B cell (primary cell): ENCODE measurements around the gene KNTC1. TPM values are rescaled to one million over a fixed set of nuclear protein-coding genes. Genes with fewer than 3 reads are reported as not detected.

Source experiments
- ATAC-seq: fragments of 200-7000 bp; cut with Tn5 transposase; one replicate; pipeline ENCODE4 v1.10.0; 2021; ENCODE audit warnings: low read depth, mild to moderate bottlenecking, moderate number of reproducible peaks, moderate library complexity
- CTCF ChIA-PET: fragments of 350-600 bp; sonication (Branson Sonifier 250); formaldehyde crosslinking; loops from one replicate; lab custom pipeline; 2021; ENCODE audit warnings: antibody characterized with exemption, inconsistent platforms; lab: Charles Lee
- POLR2A ChIA-PET: fragments of 350-600 bp; sonication (Branson Sonifier 250); formaldehyde crosslinking; loops from one replicate; lab custom pipeline; 2021; ENCODE audit warnings: antibody characterized with exemption; lab: Charles Lee
- DNase-seq: peaks from one replicate; pipeline ENCODE4 v3.0.0; 2013
- H2AFZ ChIP-seq: 2 replicates; pipeline ENCODE4 v1.6.1; 2012; ENCODE audit warnings: mild to moderate bottlenecking, low read depth, low read length; ENCODE audit not compliant: insufficient read depth, poor library complexity, severe bottlenecking
- H3K27ac ChIP-seq, 2 donors: 1 replicate in 1 of 2; 2 replicates in 1 of 2; pipeline ENCODE4 v1.5.1; 2012 to 2013; ENCODE audit warnings: low read length in 2 of 2, mild to moderate bottlenecking in 2 of 2, moderate library complexity in 1 of 2
- H3K27me3 ChIP-seq, 4 experiments: fragments of 200-600 bp in 1 of 4; sonication (generic) in 1 of 4; replicated peaks in 1 of 4; 1 replicate in 2 of 4; 2 replicates in 2 of 4; pipeline versions ENCODE4 v1.6.1 to v1.7.0; 2013 to 2016; ENCODE audit warnings: low read length in 3 of 4, mild to moderate bottlenecking in 2 of 4, mixed read lengths in 1 of 4, moderate library complexity in 1 of 4; ENCODE audit not compliant: insufficient read depth in 4 of 4, control insufficient read depth in 3 of 4; ENCODE audit errors: control extremely low read depth in 1 of 4
- H3K36me3 ChIP-seq, 2 experiments: replicated peaks in 1 of 2; 1 replicate in 1 of 2; 2 replicates in 1 of 2; pipeline versions ENCODE4 v1.6.1 to v1.7.1; 2013; ENCODE audit warnings: low read length in 1 of 2; ENCODE audit not compliant: insufficient read depth in 2 of 2, control insufficient read depth in 1 of 2; ENCODE audit errors: control extremely low read depth in 1 of 2, extremely low read depth in 1 of 2
- H3K4me1 ChIP-seq, 2 donors: fragments of 200-600 bp in 1 of 2; sonication (generic) in 1 of 2; 1 replicate in 1 of 2; 2 replicates in 1 of 2; pipeline versions ENCODE4 v1.5.1 to v1.6.1; 2013 to 2017; ENCODE audit warnings: low read length in 2 of 2; ENCODE audit not compliant: control insufficient read depth in 2 of 2, insufficient read depth in 2 of 2
- H3K4me2 ChIP-seq: replicated peaks from 2 replicates; pipeline ENCODE3; 2012; ENCODE audit warnings: mild to moderate bottlenecking, low read depth, low read length; ENCODE audit not compliant: poor library complexity, severe bottlenecking
- H3K4me3 ChIP-seq, 5 experiments: fragments of 200-600 bp in 1 of 5; sonication (generic) in 1 of 5; 1 replicate in 3 of 5; 2 replicates in 2 of 5; pipeline versions ENCODE4 v1.5.1 to v1.7.0; 2011 to 2016; ENCODE audit warnings: low read length in 4 of 5, mild to moderate bottlenecking in 4 of 5, low read depth in 2 of 5, control low read depth in 1 of 5, moderate library complexity in 1 of 5; ENCODE audit not compliant: insufficient read depth in 1 of 5; ENCODE audit errors: control extremely low read depth in 1 of 5, extremely low read depth in 1 of 5
- H3K79me2 ChIP-seq: fragments of 200-600 bp; sonication (generic); one replicate; pipeline ENCODE4 v1.6.0; 2016; ENCODE audit warnings: low read length; ENCODE audit not compliant: control insufficient read depth, insufficient read depth
- H3K9ac ChIP-seq: fragments of 200-600 bp; sonication (generic); 2 replicates; pipeline ENCODE4 v1.6.1; 2017; ENCODE audit warnings: mild to moderate bottlenecking, low read length, moderate library complexity
- H3K9me3 ChIP-seq, 3 donors: one replicate each; pipeline versions ENCODE4 v1.6.1 to v1.7.1; 2013; ENCODE audit warnings: low read length in 2 of 3; ENCODE audit not compliant: control insufficient read depth in 2 of 3, insufficient read depth in 1 of 3; ENCODE audit errors: control extremely low read depth in 1 of 3
- H4K20me1 ChIP-seq: 2 replicates; pipeline ENCODE4 v1.6.0; 2012; ENCODE audit warnings: mild to moderate bottlenecking, low read length; ENCODE audit not compliant: insufficient read depth, control insufficient read depth, poor library complexity, severe bottlenecking
- H3K27ac Mint-ChIP-seq: one replicate; pipeline ENCODE4 v1.8.0; 2021; ENCODE audit warnings: mixed read lengths
- H3K27me3 Mint-ChIP-seq: one replicate; pipeline ENCODE4 v1.8.0; 2021; ENCODE audit warnings: mixed read lengths
- H3K4me1 Mint-ChIP-seq: one replicate; pipeline ENCODE4 v1.8.0; 2021; ENCODE audit warnings: mixed read lengths
- H3K4me3 Mint-ChIP-seq: one replicate; pipeline ENCODE4 v1.8.0; 2021; ENCODE audit warnings: mixed read lengths
- H3K9me3 Mint-ChIP-seq: one replicate; pipeline ENCODE4 v1.8.0; 2022; ENCODE audit warnings: mixed read lengths; ENCODE audit not compliant: insufficient read depth
- EZH2 ChIP-seq: IDR thresholded peaks from 2 replicates; pipeline ENCODE4 v1.6.1; 2012; ENCODE audit warnings: borderline replicate concordance, low read depth, mild to moderate bottlenecking, moderate library complexity, low read length; ENCODE audit not compliant: insufficient read depth, poor library complexity, severe bottlenecking
- WGBS: methylation state at CpG from one replicate; pipeline ENCODE4 v1.1.5; 2013; ENCODE audit warnings: missing lambda C conversion rate; ENCODE audit not compliant: insufficient coverage; 5-methylcytosine and 5-hydroxymethylcytosine counted together
- intact Hi-C: fragments of 100-400 bp; cut with micrococcal nuclease; formaldehyde crosslinking; loops from one replicate; pipeline ENCODE4 v1.10.0; 2022
- polyA minus RNA-seq: library from RNA; depleted of rRNA, polyadenylated mRNA; stranded (reverse); fragments of >200 nt; gene quantifications from 2 replicates; pipeline ENCODE4 v1.2.3, GENCODE V29; 2012
- polyA plus RNA-seq: library from polyadenylated mRNA; depleted of rRNA; stranded (reverse); fragments of >200 nt; gene quantifications from 2 replicates; pipeline ENCODE4 v1.2.3, GENCODE V29; 2012
- total RNA-seq, 2 donors: library from RNA; stranded (reverse); fragments of 120-200 nt in 1 of 2; gene quantifications; 1 replicate in 1 of 2; 2 replicates in 1 of 2; pipeline versions ENCODE4 v1.2.3 to v1.2.4, GENCODE V29; 2013 to 2022
- TF ChIP-seq, protein P1 (sequence below): fragments of 200-600 bp; IDR thresholded peaks from one replicate; pipeline ENCODE4 v1.8.0; 2022; ENCODE audit warnings: antibody characterized with exemption, mild to moderate bottlenecking

KNTC1 gene, protein sequence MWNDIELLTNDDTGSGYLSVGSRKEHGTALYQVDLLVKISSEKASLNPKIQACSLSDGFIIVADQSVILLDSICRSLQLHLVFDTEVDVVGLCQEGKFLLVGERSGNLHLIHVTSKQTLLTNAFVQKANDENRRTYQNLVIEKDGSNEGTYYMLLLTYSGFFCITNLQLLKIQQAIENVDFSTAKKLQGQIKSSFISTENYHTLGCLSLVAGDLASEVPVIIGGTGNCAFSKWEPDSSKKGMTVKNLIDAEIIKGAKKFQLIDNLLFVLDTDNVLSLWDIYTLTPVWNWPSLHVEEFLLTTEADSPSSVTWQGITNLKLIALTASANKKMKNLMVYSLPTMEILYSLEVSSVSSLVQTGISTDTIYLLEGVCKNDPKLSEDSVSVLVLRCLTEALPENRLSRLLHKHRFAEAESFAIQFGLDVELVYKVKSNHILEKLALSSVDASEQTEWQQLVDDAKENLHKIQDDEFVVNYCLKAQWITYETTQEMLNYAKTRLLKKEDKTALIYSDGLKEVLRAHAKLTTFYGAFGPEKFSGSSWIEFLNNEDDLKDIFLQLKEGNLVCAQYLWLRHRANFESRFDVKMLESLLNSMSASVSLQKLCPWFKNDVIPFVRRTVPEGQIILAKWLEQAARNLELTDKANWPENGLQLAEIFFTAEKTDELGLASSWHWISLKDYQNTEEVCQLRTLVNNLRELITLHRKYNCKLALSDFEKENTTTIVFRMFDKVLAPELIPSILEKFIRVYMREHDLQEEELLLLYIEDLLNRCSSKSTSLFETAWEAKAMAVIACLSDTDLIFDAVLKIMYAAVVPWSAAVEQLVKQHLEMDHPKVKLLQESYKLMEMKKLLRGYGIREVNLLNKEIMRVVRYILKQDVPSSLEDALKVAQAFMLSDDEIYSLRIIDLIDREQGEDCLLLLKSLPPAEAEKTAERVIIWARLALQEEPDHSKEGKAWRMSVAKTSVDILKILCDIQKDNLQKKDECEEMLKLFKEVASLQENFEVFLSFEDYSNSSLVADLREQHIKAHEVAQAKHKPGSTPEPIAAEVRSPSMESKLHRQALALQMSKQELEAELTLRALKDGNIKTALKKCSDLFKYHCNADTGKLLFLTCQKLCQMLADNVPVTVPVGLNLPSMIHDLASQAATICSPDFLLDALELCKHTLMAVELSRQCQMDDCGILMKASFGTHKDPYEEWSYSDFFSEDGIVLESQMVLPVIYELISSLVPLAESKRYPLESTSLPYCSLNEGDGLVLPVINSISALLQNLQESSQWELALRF (N-terminal part only)
- 49.0 and 52.4 TPM in 2 replicates for total RNA-seq
- 33.5 TPM for total RNA-seq (2013)
- polyA plus RNA-seq = 27.1 and 35.5 TPM in 2 replicates
- 15.2 and 28.4 TPM in 2 replicates for polyA minus RNA-seq

DNA sequence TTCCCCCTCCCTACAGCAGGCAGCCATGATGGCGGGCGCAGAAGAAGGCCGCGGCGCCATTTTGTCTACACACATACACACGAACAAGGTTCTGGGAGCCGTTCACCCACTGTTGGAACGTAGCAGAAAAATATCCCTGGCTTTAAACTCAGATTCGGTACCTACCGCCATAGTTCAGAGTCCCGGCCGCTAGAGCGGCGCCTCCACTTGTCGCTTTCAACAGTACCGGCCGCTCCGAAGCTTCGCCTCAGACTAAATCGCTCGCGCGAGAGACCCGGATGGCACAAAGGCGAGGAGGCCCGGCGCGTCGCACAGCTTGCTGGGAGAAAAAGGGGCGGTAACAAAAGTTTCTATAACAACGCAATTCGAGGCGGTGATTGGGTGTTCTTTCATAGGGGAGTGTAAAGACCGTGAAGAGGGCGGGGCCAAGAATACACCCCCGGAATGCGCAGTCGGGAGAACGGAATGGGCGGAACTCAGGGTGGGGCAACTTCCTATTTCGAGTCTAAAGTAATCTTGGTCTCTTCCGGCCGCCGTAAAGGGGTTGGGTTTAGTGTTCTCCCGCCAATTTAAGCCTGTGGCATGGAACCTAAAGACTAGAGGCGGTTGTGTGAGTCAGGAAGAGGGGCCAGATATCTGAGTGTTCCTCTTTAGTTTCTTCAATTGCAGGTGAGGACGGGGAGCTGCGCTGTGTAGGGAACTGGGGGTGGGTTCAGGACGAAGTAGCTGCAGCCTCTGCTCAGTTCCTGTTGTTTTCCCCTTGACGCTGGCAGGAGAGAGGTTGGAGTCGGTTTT, at the start of gene KNTC1, which contains the start of gene RSRC2:
KNTC1 (plus strand) TSS at position 567 of the 795 bp plus-strand sequence. CDS start 2,815 bp downstream, outside the sequence.
RSRC2 (minus strand) TSS at position 254 of the 795 bp plus-strand sequence; CDS start at position 171, 83 bp downstream.
- under 1% methylated on average over 51 of the region's 51 CpGs for whole genome bisulfite sequencing
- Mint-ChIP-seq H3K9me3 (no peaks in the 10 kb centered on the region), H3K27me3 (no peaks in the 10 kb centered on the region), H3K27ac (no peak within 1 kb of the TSS), H3K4me3 (no peak within 1 kb of the TSS), H3K4me1 (peaks cover 35% of the 10 kb centered on the region)
- peak within 1 kb of the TSS; percentile 84 for H2AFZ ChIP-seq
- TF ChIP-seq, protein P1, sequence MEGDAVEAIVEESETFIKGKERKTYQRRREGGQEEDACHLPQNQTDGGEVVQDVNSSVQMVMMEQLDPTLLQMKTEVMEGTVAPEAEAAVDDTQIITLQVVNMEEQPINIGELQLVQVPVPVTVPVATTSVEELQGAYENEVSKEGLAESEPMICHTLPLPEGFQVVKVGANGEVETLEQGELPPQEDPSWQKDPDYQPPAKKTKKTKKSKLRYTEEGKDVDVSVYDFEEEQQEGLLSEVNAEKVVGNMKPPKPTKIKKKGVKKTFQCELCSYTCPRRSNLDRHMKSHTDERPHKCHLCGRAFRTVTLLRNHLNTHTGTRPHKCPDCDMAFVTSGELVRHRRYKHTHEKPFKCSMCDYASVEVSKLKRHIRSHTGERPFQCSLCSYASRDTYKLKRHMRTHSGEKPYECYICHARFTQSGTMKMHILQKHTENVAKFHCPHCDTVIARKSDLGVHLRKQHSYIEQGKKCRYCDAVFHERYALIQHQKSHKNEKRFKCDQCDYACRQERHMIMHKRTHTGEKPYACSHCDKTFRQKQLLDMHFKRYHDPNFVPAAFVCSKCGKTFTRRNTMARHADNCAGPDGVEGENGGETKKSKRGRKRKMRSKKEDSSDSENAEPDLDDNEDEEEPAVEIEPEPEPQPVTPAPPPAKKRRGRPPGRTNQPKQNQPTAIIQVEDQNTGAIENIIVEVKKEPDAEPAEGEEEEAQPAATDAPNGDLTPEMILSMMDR = no peak
- no peak for TF ChIP-seq EZH2
- H3K27me3 ChIP-seq = no peaks in the 10 kb centered on the region
- H3K27ac ChIP-seq = peak within 1 kb of the TSS; percentile 90 to 97
- intact Hi-C loops = loop anchor here (1.0 to 5.0 kb wide), 5 partner anchors 26 to 440 kb away; partner anchors contain the start of genes ABCB9, CCDC62, DENR and VPS33A
- H3K79me2 ChIP-seq = peaks cover 60% of the 10 kb centered on the region
- peaks cover 42% of the 10 kb centered on the region for H4K20me1 ChIP-seq
- peaks cover 6 to 26% of the 10 kb centered on the region in 2 experiments for H3K36me3 ChIP-seq
- H3K4me2 ChIP-seq = peak within 1 kb of the TSS; percentile 83
- POLR2A ChIA-PET = interaction anchor here (0.6 to 4.3 kb wide), 8 partner anchors 9 to 955 kb away, joined by 3 to 63 read pairs (median 4); partner anchors contain the start of gene ZCCHC8
- ATAC-seq (peak; percentile 92), DNase-seq (peak; percentile 99)
- H3K4me1 ChIP-seq = peaks cover 42% of the 10 kb centered on the region in 2 donors
- peak within 1 kb of the TSS; percentile 98 for H3K9ac ChIP-seq
- H3K9me3 ChIP-seq = no peaks in the 10 kb centered on the region
- CTCF ChIA-PET = interaction anchor here (0.6 to 2.4 kb wide), 4 partner anchors 26 to 869 kb away, joined by 3 to 11 read pairs (median 4); partner anchors contain the start of genes DENR and ZCCHC8
- peak within 1 kb of the TSS; percentile 69 to 99 (median 97) for H3K4me3 ChIP-seq
